ENCODE data around the gene FSTL4. TPM values are rescaled to one million over a fixed set of nuclear protein-coding genes. Genes with fewer than 3 reads are reported as not detected.
"Not testable (repeated sequence)": the region's sequence is repeated elsewhere in the genome, so short reads cannot be mapped to it uniquely, and the experiment has no call there.

Gene FSTL4
- total RNA-seq, 2 donors from 2014 or later = 0.32 to 0.89 TPM

GRCh38 chr5:133195250-133195649 lies 417.1 kb downstream of the FSTL4 start:
- no peaks in the 10 kb centered on the region for H3K9me3 ChIP-seq
- no peak overlapping the region for H3K27ac ChIP-seq
- H3K4me1 ChIP-seq = no peaks in the 10 kb centered on the region
- TF ChIP-seq, protein P1, sequence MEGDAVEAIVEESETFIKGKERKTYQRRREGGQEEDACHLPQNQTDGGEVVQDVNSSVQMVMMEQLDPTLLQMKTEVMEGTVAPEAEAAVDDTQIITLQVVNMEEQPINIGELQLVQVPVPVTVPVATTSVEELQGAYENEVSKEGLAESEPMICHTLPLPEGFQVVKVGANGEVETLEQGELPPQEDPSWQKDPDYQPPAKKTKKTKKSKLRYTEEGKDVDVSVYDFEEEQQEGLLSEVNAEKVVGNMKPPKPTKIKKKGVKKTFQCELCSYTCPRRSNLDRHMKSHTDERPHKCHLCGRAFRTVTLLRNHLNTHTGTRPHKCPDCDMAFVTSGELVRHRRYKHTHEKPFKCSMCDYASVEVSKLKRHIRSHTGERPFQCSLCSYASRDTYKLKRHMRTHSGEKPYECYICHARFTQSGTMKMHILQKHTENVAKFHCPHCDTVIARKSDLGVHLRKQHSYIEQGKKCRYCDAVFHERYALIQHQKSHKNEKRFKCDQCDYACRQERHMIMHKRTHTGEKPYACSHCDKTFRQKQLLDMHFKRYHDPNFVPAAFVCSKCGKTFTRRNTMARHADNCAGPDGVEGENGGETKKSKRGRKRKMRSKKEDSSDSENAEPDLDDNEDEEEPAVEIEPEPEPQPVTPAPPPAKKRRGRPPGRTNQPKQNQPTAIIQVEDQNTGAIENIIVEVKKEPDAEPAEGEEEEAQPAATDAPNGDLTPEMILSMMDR (IDR thresholded peaks at IDR 0.05) = no peak
- DNase-seq = no peak
- no peak overlapping the region for H3K4me3 ChIP-seq
- no peak overlapping the region for H3K9ac ChIP-seq (ENCODE audit: low read depth in 2 of 2, low read length in 2 of 2)
- H3K36me3 ChIP-seq = no peaks in the 10 kb centered on the region
- intact Hi-C loops (cut with DNase I) = no loop called here
- H3K27me3 ChIP-seq = no peaks in the 10 kb centered on the region

GRCh38 chr5:133193794-133194193 lies 418.5 kb downstream of the FSTL4 start:
- Histone ChIP-seq H3K27me3 (no peaks in the 10 kb centered on the region), H3K9me3 (no peaks in the 10 kb centered on the region), H3K4me1 (no peaks in the 10 kb centered on the region), H3K27ac (no peak overlapping the region), H3K36me3 (no peaks in the 10 kb centered on the region), H3K9ac (ENCODE audit: low read depth in 2 of 2, low read length in 2 of 2) (no peak overlapping the region), H3K4me3 (no peak overlapping the region)
- DNase-seq = no peak
- TF ChIP-seq, protein P1 (IDR thresholded peaks at IDR 0.05) = no peak
- intact Hi-C loops (cut with DNase I) = no loop called here

DNA sequence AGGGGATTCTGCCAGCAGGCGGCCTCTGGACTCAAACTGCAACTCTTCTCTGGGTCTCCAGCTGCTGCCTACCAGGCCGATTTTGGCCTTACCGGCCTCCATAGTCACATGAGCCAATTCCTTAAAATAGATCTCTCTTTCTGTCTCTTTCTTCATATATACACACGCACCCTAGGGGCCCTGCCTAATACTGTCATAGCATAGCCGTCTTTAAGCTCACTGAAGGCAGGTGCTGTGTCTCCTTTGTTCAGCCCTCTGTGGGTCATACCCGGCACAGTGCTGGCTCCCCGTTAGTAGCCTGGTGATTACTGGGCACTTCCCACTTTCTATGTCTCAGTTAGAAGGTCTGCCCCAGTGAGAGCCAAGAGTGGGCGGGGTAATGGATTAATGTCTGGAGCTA lies 419.6 kb downstream of the FSTL4 start:
- Histone ChIP-seq H3K4me1 (no peaks in the 10 kb centered on the region), H3K27me3 (no peaks in the 10 kb centered on the region), H3K4me3 (no peak overlapping the region), H3K27ac (no peak overlapping the region), H3K9me3 (no peaks in the 10 kb centered on the region), H3K36me3 (no peaks in the 10 kb centered on the region), H3K9ac (ENCODE audit: low read depth in 2 of 2, low read length in 2 of 2) (no peak overlapping the region)
- DNase-seq = no peak
- intact Hi-C loops (cut with DNase I) = no loop called here
- TF ChIP-seq, protein P1 (IDR thresholded peaks at IDR 0.05) = no peak

GRCh38 chr5:133189881-133190280 lies 422.5 kb downstream of the FSTL4 start:
- Histone ChIP-seq H3K9me3 (no peaks in the 10 kb centered on the region), H3K27me3 (no peaks in the 10 kb centered on the region), H3K9ac (ENCODE audit: low read depth in 2 of 2, low read length in 2 of 2) (no peak overlapping the region), H3K27ac (no peak overlapping the region), H3K4me1 (no peaks in the 10 kb centered on the region), H3K36me3 (no peaks in the 10 kb centered on the region), H3K4me3 (no peak overlapping the region)
- DNase-seq = no peak
- TF ChIP-seq, protein P1 (IDR thresholded peaks at IDR 0.05) = no peak
- intact Hi-C loops (cut with DNase I) = no loop called here

DNA sequence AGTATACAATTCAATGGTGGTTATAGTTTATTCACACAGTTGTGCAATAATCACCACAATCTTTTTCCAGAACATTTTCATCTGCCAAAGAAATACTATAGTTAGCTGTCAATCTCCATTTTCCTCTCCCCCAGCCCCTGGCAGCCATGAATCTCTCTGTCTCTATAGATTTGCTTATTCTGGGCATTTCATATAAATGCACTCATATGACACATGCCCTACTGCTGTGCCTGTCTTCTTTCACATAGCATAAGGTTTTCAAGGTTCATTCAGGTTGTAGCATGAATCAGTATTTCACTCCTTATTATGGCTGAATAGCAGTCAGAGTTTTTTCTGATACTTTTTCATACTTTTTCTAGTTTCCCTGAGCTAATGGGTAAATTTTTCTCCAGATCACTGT lies 432.9 kb downstream of the FSTL4 start:
- Histone ChIP-seq H3K36me3 (no peaks in the 10 kb centered on the region), H3K4me3 (no peak overlapping the region), H3K9me3 (no peaks in the 10 kb centered on the region), H3K27ac (no peak overlapping the region), H3K9ac (ENCODE audit: low read depth in 2 of 2, low read length in 2 of 2) (no peak overlapping the region), H3K27me3 (no peaks in the 10 kb centered on the region), H3K4me1 (no peaks in the 10 kb centered on the region)
- no peak for DNase-seq
- TF ChIP-seq, protein P1 (IDR thresholded peaks at IDR 0.05) = no peak
- intact Hi-C loops (cut with DNase I) = no loop called here

DNA sequence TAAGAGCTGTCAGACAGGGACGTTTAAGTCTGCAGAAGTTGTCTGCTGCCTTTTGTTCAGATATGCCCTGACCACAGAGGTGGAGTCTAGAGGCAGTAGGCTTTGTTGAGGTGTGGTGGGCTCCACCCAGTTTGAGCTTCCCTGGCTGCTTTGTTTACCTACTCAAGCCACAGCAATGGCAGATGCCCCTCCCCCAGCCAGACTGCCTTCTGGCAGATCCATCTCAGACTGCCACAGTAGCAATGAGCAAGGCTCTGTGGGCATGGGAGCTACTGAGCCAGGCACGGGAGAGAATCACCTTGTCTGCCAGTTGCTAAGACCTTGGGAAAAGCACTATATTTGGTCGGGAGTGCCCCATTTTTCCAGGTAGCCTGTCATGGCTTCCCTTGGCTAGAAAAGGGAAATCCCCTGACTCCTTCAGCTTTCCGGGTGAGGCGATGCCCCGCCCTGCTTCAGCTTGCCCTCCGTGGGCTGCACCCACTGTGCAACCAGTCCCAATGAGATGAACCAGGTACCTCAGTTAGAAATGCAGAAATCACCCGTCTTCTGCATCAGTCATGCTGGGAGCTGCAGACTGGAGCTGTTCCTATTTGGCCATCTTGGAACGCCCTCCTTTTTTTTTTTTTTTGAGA lies 441.5 kb downstream of the FSTL4 start:
- H3K4me3 ChIP-seq; H3K27ac ChIP-seq; H3K9ac ChIP-seq (ENCODE audit: low read depth in 2 of 2, low read length in 2 of 2); H3K9me3 ChIP-seq; H3K36me3 ChIP-seq; intact Hi-C loops (cut with DNase I); H3K4me1 ChIP-seq; H3K27me3 ChIP-seq: not testable (repeated sequence)
- peak; percentile 73 for DNase-seq

All from colonic mucosa (tissue), 4 donors.